RPMI7951 (cell line): ENCODE data around the gene TUBA4A. TPM values are rescaled to one million over a fixed set of nuclear protein-coding genes. Genes with fewer than 3 reads are reported as not detected.
"Not testable (repeated sequence)": the region's sequence is repeated elsewhere in the genome, so short reads cannot be mapped to it uniquely, and the experiment has no call there.

Experiments used
- DNase-seq: peaks from one replicate; pipeline ENCODE4 v3.0.0-alpha.2; 2012; ENCODE audit warnings: low read depth
- total RNA-seq: library from RNA; depleted of rRNA; stranded (reverse); fragments of >200 nt; shearing (Covaris generic); gene quantifications from 2 replicates; pipeline ENCODE4 v1.2.3, GENCODE V29; 2014; rRNA removed

TUBA4A gene
- total RNA-seq, result 31.1 and 42.2 TPM in 2 replicates

GRCh38 chr2:219253753-219254589, at the start of gene TUBA4A:
TUBA4A (minus strand) TSS chr2:219253918; CDS start chr2:219253858, 60 bp downstream.
- peak; percentile 65 for DNase-seq

GRCh38 chr2:219302412-219302968, 48.8 kb upstream of the TUBA4A start:
- DNase-seq, result no peak

- DNase-seq, result no peak
Measured at GRCh38 chr2:219300022-219300421, 46.3 kb upstream of the TUBA4A start.

GRCh38 chr2:219299372-219299760, 45.6 kb upstream of the TUBA4A start:
- no peak for DNase-seq

GRCh38 chr2:219298759-219299371, 45.1 kb upstream of the TUBA4A start:
- DNase-seq, result peak; percentile 71

GRCh38 chr2:219297766-219298456, 44.2 kb upstream of the TUBA4A start:
- no peak for DNase-seq

GRCh38 chr2:219296631-219297391, 43.1 kb upstream of the TUBA4A start:
- DNase-seq, result no peak

- DNase-seq, result no peak
Measured at GRCh38 chr2:219296142-219296541, 42.4 kb upstream of the TUBA4A start.

- peak; percentile 68 for DNase-seq
Measured at GRCh38 chr2:219294356-219295351, 40.9 kb upstream of the TUBA4A start.

- DNase-seq, result no peak
Measured at GRCh38 chr2:219293736-219294231, 40.1 kb upstream of the TUBA4A start.

GRCh38 chr2:219292616-219293015, 38.9 kb upstream of the TUBA4A start:
- DNase-seq, result no peak

- no peak for DNase-seq
Measured at GRCh38 chr2:219291910-219292490, 38.3 kb upstream of the TUBA4A start.

GRCh38 chr2:219291394-219291793, 37.7 kb upstream of the TUBA4A start:
- no peak for DNase-seq

GRCh38 chr2:219290381-219291171, 36.9 kb upstream of the TUBA4A start:
- no peak for DNase-seq

GRCh38 chr2:219289537-219290361, 36.0 kb upstream of the TUBA4A start:
- peak; percentile 93 for DNase-seq

- no peak for DNase-seq
Measured at GRCh38 chr2:219289195-219289536, 35.4 kb upstream of the TUBA4A start.

GRCh38 chr2:219287580-219288265, 34.0 kb upstream of the TUBA4A start:
- no peak for DNase-seq

- not testable (repeated sequence) for DNase-seq
Measured at GRCh38 chr2:219287116-219287440, 33.4 kb upstream of the TUBA4A start.
